Gastrocnemius medialis (tissue), 4 donors: ENCODE results near the gene RAB9A.

ENCODE experiments used
- CTCF ChIP-seq, 5 experiments: fragments of 450-650 bp in 3 of 5; fragments of 200-600 bp in 2 of 5; sonication (generic) in 2 of 5; IDR thresholded peaks in 4 of 5; conservative IDR thresholded peaks in 1 of 5; 1 replicate in 4 of 5; 2 replicates in 1 of 5; pipeline ENCODE4 v1.5.1; 2016 to 2019; ENCODE audit warnings: antibody characterized with exemption in 5 of 5, mild to moderate bottlenecking in 3 of 5, moderate library complexity in 3 of 5
- POLR2A ChIP-seq, 2 donors: fragments of 450-650 bp; IDR thresholded peaks; one replicate each; pipeline ENCODE4 v1.6.1; 2017; ENCODE audit warnings: antibody characterized with exemption in 2 of 2, mild to moderate bottlenecking in 2 of 2, moderate library complexity in 2 of 2

GRCh38 chrX:13691841-13692371 lies 3.0 kb downstream of the RAB9A start:
- TF ChIP-seq CTCF (IDR thresholded peaks at IDR 0.05 in 4 of 5, conservative IDR thresholded peaks at IDR 0.05 in 1 of 5) (no peak), POLR2A (IDR thresholded peaks at IDR 0.05) (no peak)
